Activated T-cell treated with anti-CD3 and anti-CD28 coated beads, Interleukin-2, amount 50 U/mL, for 24 hours (primary cell): Measurements from ENCODE around the gene TENT4B.
"Not testable (repeated sequence)": the region's sequence is repeated elsewhere in the genome, so short reads cannot be mapped to it uniquely, and the experiment has no call there.

Source experiments
- DNase-seq: peaks from one replicate; pipeline ENCODE4 v3.0.0-alpha.2; 2020
- H3K27ac Mint-ChIP-seq: 2 replicates; pipeline ENCODE4 v1.8.0; 2020; ENCODE audit warnings: mild to moderate bottlenecking, mixed read lengths
- H3K27me3 Mint-ChIP-seq: 2 replicates; pipeline ENCODE4 v1.8.0; 2020; ENCODE audit warnings: mixed read lengths
- H3K36me3 Mint-ChIP-seq: 2 replicates; pipeline ENCODE4 v1.8.0; 2020; ENCODE audit warnings: low read depth, mixed read lengths
- H3K4me1 Mint-ChIP-seq: 2 replicates; pipeline ENCODE4 v1.8.0; 2020; ENCODE audit warnings: low read depth, mixed read lengths
- H3K4me3 Mint-ChIP-seq: 2 replicates; pipeline ENCODE4 v1.8.0; 2020; ENCODE audit warnings: mild to moderate bottlenecking, moderate library complexity, mixed read lengths
- H3K9me3 Mint-ChIP-seq: 2 replicates; pipeline ENCODE4 v1.8.0; 2020; ENCODE audit warnings: mixed read lengths

The TENT4B gene

GRCh38 chr16:50167556-50167955 is 14.4 kb downstream of the TENT4B start:
- DNase-seq, result no peak
- Mint-ChIP-seq H3K27ac (peak overlapping the region; percentile 75), H3K4me3 (peak overlapping the region; percentile 34), H3K36me3 (peaks cover 25% of the 10 kb centered on the region), H3K27me3 (no peaks in the 10 kb centered on the region), H3K9me3 (no peaks in the 10 kb centered on the region), H3K4me1 (peaks cover 65% of the 10 kb centered on the region)

GRCh38 chr16:50169555-50170096 is 16.5 kb downstream of the TENT4B start:
- peaks cover 25% of the 10 kb centered on the region for H3K36me3 Mint-ChIP-seq

GRCh38 chr16:50171773-50172172 is 18.7 kb downstream of the TENT4B start:
- H3K36me3 Mint-ChIP-seq, result peaks cover 27% of the 10 kb centered on the region
- DNase-seq, H3K27me3 Mint-ChIP-seq, H3K9me3 Mint-ChIP-seq, H3K4me3 Mint-ChIP-seq: not testable (repeated sequence)
- H3K27ac Mint-ChIP-seq, result peak overlapping the region; percentile 61
- peaks cover 72% of the 10 kb centered on the region for H3K4me1 Mint-ChIP-seq

More at GRCh38 chr16:50169555-50170096, 16.5 kb downstream of the TENT4B start:
- no peak for DNase-seq
- H3K4me1 Mint-ChIP-seq, result peaks cover 75% of the 10 kb centered on the region
- H3K9me3 Mint-ChIP-seq, result no peaks in the 10 kb centered on the region
- H3K27me3 Mint-ChIP-seq, result no peaks in the 10 kb centered on the region
- no peak overlapping the region for H3K4me3 Mint-ChIP-seq
- H3K27ac Mint-ChIP-seq, result no peak overlapping the region

- DNase-seq, result no peak
- Mint-ChIP-seq H3K4me3 (peak overlapping the region; percentile 11), H3K9me3 (no peaks in the 10 kb centered on the region), H3K36me3 (peaks cover 27% of the 10 kb centered on the region), H3K27ac (peak overlapping the region; percentile 87), H3K4me1 (peaks cover 73% of the 10 kb centered on the region), H3K27me3 (no peaks in the 10 kb centered on the region)
Observed at GRCh38 chr16:50172195-50172922, 19.3 kb downstream of the TENT4B start.

GRCh38 chr16:50173316-50173715 is 20.2 kb downstream of the TENT4B start:
- H3K27ac Mint-ChIP-seq, result peak overlapping the region; percentile 87
- no peaks in the 10 kb centered on the region for H3K27me3 Mint-ChIP-seq
- no peak for DNase-seq
- peaks cover 32% of the 10 kb centered on the region for H3K36me3 Mint-ChIP-seq
- H3K4me1 Mint-ChIP-seq, result peaks cover 76% of the 10 kb centered on the region
- H3K4me3 Mint-ChIP-seq, result no peak overlapping the region
- H3K9me3 Mint-ChIP-seq, result no peaks in the 10 kb centered on the region

GRCh38 chr16:50178491-50178941 is 25.4 kb downstream of the TENT4B start:
- H3K4me1 Mint-ChIP-seq, result peaks cover 63% of the 10 kb centered on the region
- H3K27ac Mint-ChIP-seq, result peak overlapping the region; percentile 4
- no peaks in the 10 kb centered on the region for H3K27me3 Mint-ChIP-seq
- H3K36me3 Mint-ChIP-seq, result peaks cover 30% of the 10 kb centered on the region
- DNase-seq, result no peak
- no peaks in the 10 kb centered on the region for H3K9me3 Mint-ChIP-seq
- no peak overlapping the region for H3K4me3 Mint-ChIP-seq

GRCh38 chr16:50182441-50182840 is 29.3 kb downstream of the TENT4B start:
- Mint-ChIP-seq H3K36me3 (peaks cover 15% of the 10 kb centered on the region), H3K9me3 (no peaks in the 10 kb centered on the region), H3K27me3 (no peaks in the 10 kb centered on the region), H3K4me1 (peaks cover 64% of the 10 kb centered on the region), H3K27ac (no peak overlapping the region), H3K4me3 (no peak overlapping the region)
- no peak for DNase-seq

- H3K36me3 Mint-ChIP-seq, result peaks cover 11% of the 10 kb centered on the region
- no peak overlapping the region for H3K4me3 Mint-ChIP-seq
- peak overlapping the region; percentile 37 for H3K27ac Mint-ChIP-seq
- no peaks in the 10 kb centered on the region for H3K27me3 Mint-ChIP-seq
- peaks cover 59% of the 10 kb centered on the region for H3K4me1 Mint-ChIP-seq
- no peaks in the 10 kb centered on the region for H3K9me3 Mint-ChIP-seq
- no peak for DNase-seq
Observed at GRCh38 chr16:50183316-50183715, 30.2 kb downstream of the TENT4B start.

- Mint-ChIP-seq H3K27ac (no peak overlapping the region), H3K4me1 (peaks cover 58% of the 10 kb centered on the region)
Observed at GRCh38 chr16:50185005-50185505, 31.9 kb downstream of the TENT4B start.

GRCh38 chr16:50188619-50189136 is 35.6 kb downstream of the TENT4B start:
- H3K4me3 Mint-ChIP-seq, result no peak overlapping the region

More at GRCh38 chr16:50185005-50185505, 31.9 kb downstream of the TENT4B start:
- DNase-seq, result no peak
- peaks cover 11% of the 10 kb centered on the region for H3K36me3 Mint-ChIP-seq
- H3K27me3 Mint-ChIP-seq, result no peaks in the 10 kb centered on the region
- no peak overlapping the region for H3K4me3 Mint-ChIP-seq
- H3K9me3 Mint-ChIP-seq, result no peaks in the 10 kb centered on the region

GRCh38 chr16:50190292-50190691 is 37.2 kb downstream of the TENT4B start:
- H3K27ac Mint-ChIP-seq, result no peak overlapping the region
- no peak for DNase-seq
- no peaks in the 10 kb centered on the region for H3K27me3 Mint-ChIP-seq
- H3K4me3 Mint-ChIP-seq, result no peak overlapping the region
- H3K36me3 Mint-ChIP-seq, result peaks cover 7% of the 10 kb centered on the region
- H3K4me1 Mint-ChIP-seq, result peaks cover 57% of the 10 kb centered on the region
- no peaks in the 10 kb centered on the region for H3K9me3 Mint-ChIP-seq

More at GRCh38 chr16:50188619-50189136, 35.6 kb downstream of the TENT4B start:
- no peak overlapping the region for H3K27ac Mint-ChIP-seq
- H3K9me3 Mint-ChIP-seq, result no peaks in the 10 kb centered on the region
- peaks cover 6% of the 10 kb centered on the region for H3K36me3 Mint-ChIP-seq
- no peaks in the 10 kb centered on the region for H3K27me3 Mint-ChIP-seq
- no peak for DNase-seq
- peaks cover 60% of the 10 kb centered on the region for H3K4me1 Mint-ChIP-seq

GRCh38 chr16:50192386-50193050 is 39.4 kb downstream of the TENT4B start:
- Mint-ChIP-seq H3K9me3 (no peaks in the 10 kb centered on the region), H3K4me1 (peaks cover 69% of the 10 kb centered on the region), H3K4me3 (no peak overlapping the region), H3K27ac (peak overlapping the region; percentile 76), H3K27me3 (no peaks in the 10 kb centered on the region), H3K36me3 (peaks cover 6% of the 10 kb centered on the region)
- no peak for DNase-seq

GRCh38 chr16:50193594-50193993 is 40.5 kb downstream of the TENT4B start:
- no peaks in the 10 kb centered on the region for H3K9me3 Mint-ChIP-seq
- peaks cover 6% of the 10 kb centered on the region for H3K36me3 Mint-ChIP-seq
- H3K4me1 Mint-ChIP-seq, result peaks cover 69% of the 10 kb centered on the region
- DNase-seq, result no peak
- no peaks in the 10 kb centered on the region for H3K27me3 Mint-ChIP-seq
- no peak overlapping the region for H3K27ac Mint-ChIP-seq
- no peak overlapping the region for H3K4me3 Mint-ChIP-seq

- Mint-ChIP-seq H3K27me3 (no peaks in the 10 kb centered on the region), H3K4me1 (peaks cover 72% of the 10 kb centered on the region), H3K9me3 (no peaks in the 10 kb centered on the region), H3K36me3 (peaks cover 6% of the 10 kb centered on the region), H3K4me3 (no peak overlapping the region), H3K27ac (peak overlapping the region; percentile 72)
- DNase-seq, result no peak
Observed at GRCh38 chr16:50195276-50195675, 42.2 kb downstream of the TENT4B start.
